NCI-H1930 (cell line): ENCODE measurements around the gene BIRC6.
"Not testable (repeated sequence)": the region's sequence is repeated elsewhere in the genome, so short reads cannot be mapped to it uniquely, and the experiment has no call there.

Experiments
- DNase-seq, 2 experiments: peaks; one replicate each; lab custom pipeline; 2025; lab: John Stamatoyannopoulos, UW

BIRC6 gene

GRCh38 chr2:32452338-32453064 is 95.7 kb downstream of the BIRC6 start:
- no peak for DNase-seq

GRCh38 chr2:32453242-32454062 is 96.6 kb downstream of the BIRC6 start:
- DNase-seq, result no peak

GRCh38 chr2:32455816-32456215 is 99.0 kb downstream of the BIRC6 start:
- no peak for DNase-seq

- DNase-seq, result no peak
Measured at GRCh38 chr2:32456808-32457207, 100.0 kb downstream of the BIRC6 start.

- DNase-seq, result no peak
Measured at GRCh38 chr2:32457814-32458213, 101.0 kb downstream of the BIRC6 start.

GRCh38 chr2:32460861-32461260 is 104.0 kb downstream of the BIRC6 start:
- not testable (repeated sequence) for DNase-seq

GRCh38 chr2:32463110-32463509 is 106.3 kb downstream of the BIRC6 start:
- no peak for DNase-seq

GRCh38 chr2:32464431-32464830 is 107.6 kb downstream of the BIRC6 start:
- DNase-seq, result no peak

- DNase-seq, result no peak
Measured at GRCh38 chr2:32472605-32473004, 115.8 kb downstream of the BIRC6 start.

- DNase-seq, result no peak
Measured at GRCh38 chr2:32474381-32474780, 117.6 kb downstream of the BIRC6 start.

- DNase-seq, result no peak
Measured at GRCh38 chr2:32478889-32479620, 122.2 kb downstream of the BIRC6 start.

GRCh38 chr2:32479993-32480392 is 123.2 kb downstream of the BIRC6 start:
- DNase-seq, result no peak

- DNase-seq, result no peak
Measured at GRCh38 chr2:32482471-32482870, 125.6 kb downstream of the BIRC6 start.

GRCh38 chr2:32484937-32485336 is 128.1 kb downstream of the BIRC6 start:
- DNase-seq, result no peak

GRCh38 chr2:32485399-32485798 is 128.6 kb downstream of the BIRC6 start:
- DNase-seq, result no peak

GRCh38 chr2:32489061-32489460 is 132.2 kb downstream of the BIRC6 start:
- no peak for DNase-seq

GRCh38 chr2:32491346-32491745 is 134.5 kb downstream of the BIRC6 start:
- no peak for DNase-seq

GRCh38 chr2:32495139-32495538 is 138.3 kb downstream of the BIRC6 start:
- no peak for DNase-seq

GRCh38 chr2:32496662-32497061 is 139.8 kb downstream of the BIRC6 start:
- DNase-seq, result no peak

GRCh38 chr2:32498306-32498705 is 141.5 kb downstream of the BIRC6 start:
- DNase-seq, result no peak

GRCh38 chr2:32502941-32503340 is 146.1 kb downstream of the BIRC6 start:
- no peak for DNase-seq

- no peak for DNase-seq
Measured at GRCh38 chr2:32504877-32505478, 148.2 kb downstream of the BIRC6 start.
